ENCODE results near the gene NCCRP1.

GRCh38 chr19:39175564-39175963 is 21.2 kb upstream of the NCCRP1 start:
- TF ChIP-seq GATA2 (IDR thresholded peaks at IDR 0.05; ENCODE audit: insufficient read depth, insufficient read length, low read depth, low read length) = no peak
- TF ChIP-seq POLR2A (IDR thresholded peaks at IDR 0.05; ENCODE audit: low read depth, low read length) = no peak
- no peak for TF ChIP-seq CTCF (IDR thresholded peaks at IDR 0.05; ENCODE audit: extremely low read depth in 1 of 2, insufficient read depth in 1 of 2, low read depth in 1 of 2, low read length in 2 of 2)
- no peak for TF ChIP-seq POLR2AphosphoS5 (IDR thresholded peaks at IDR 0.05; ENCODE audit: insufficient read depth, low read depth, low read length)
- no peak for TF ChIP-seq EZH2 (IDR thresholded peaks at IDR 0.05; ENCODE audit: borderline replicate concordance, low read depth, low read length, severe bottlenecking)
- no peak for TF ChIP-seq MAX (IDR thresholded peaks at IDR 0.05; ENCODE audit: insufficient read depth, insufficient read length)
- TF ChIP-seq FOS (IDR thresholded peaks at IDR 0.05; ENCODE audit: borderline replicate concordance, insufficient read depth, low read length) = no peak
- TF ChIP-seq JUN (IDR thresholded peaks at IDR 0.05; ENCODE audit: borderline replicate concordance, insufficient read depth, insufficient read length, low read depth) = no peak
- TF ChIP-seq MYC (IDR thresholded peaks at IDR 0.05; ENCODE audit: low read depth, low read length) = no peak
